A549 (cell line): ENCODE results near the gene PLTP. TPM values are rescaled to one million over a fixed set of nuclear protein-coding genes. Genes with fewer than 3 reads are reported as not detected.

Source experiments
- ATAC-seq, 2 experiments: fragments of 200-7000 bp in 1 of 2; fragments of >200 bp in 1 of 2; cut with Nextera tagmentation in 1 of 2; cut with Tn5 transposase in 1 of 2; 3 replicates each; pipeline versions ENCODE4 v1.8.0 to v1.9.1; 2018 to 2020; ENCODE audit warnings: mild to moderate bottlenecking in 1 of 2, moderate library complexity in 1 of 2
- CTCF ChIA-PET: fragments of 300-600 bp; sonication (Branson Sonifier 250); formaldehyde crosslinking; extraction: SDS; loops from one replicate; lab custom pipeline; 2021; ENCODE audit warnings: antibody characterized with exemption, inconsistent platforms; lab: Yijun Ruan, JAX
- POLR2A ChIA-PET: fragments of 350-600 bp; formaldehyde crosslinking; extraction: SDS; loops from one replicate; lab custom pipeline; 2021; ENCODE audit warnings: antibody characterized with exemption, inconsistent platforms; lab: Yijun Ruan, JAX
- DNase-seq, 2 experiments: peaks; one replicate each; pipeline versions ENCODE4 v3.0.0 to v3.0.0-alpha.2; 2011 to 2016; ENCODE audit warnings: low read depth in 1 of 2, low spot score in 1 of 2
- FAIRE-seq: peaks from 2 replicates; lab custom pipeline; 2011; peaks lifted over from hg19 to GRCh38; lab: Jason Lieb, UNC
- H3K27ac ChIP-seq, 2 experiments: fragments of >200 bp; sonication (Bioruptor Twin); formaldehyde crosslinking; 3 replicates each; pipeline ENCODE4 v1.5.1; 2016 to 2017
- H3K4me1 ChIP-seq: fragments of >200 bp; sonication (Bioruptor Twin); formaldehyde crosslinking; 3 replicates; pipeline ENCODE4 v1.6.1; 2016
- H3K4me2 ChIP-seq: fragments of >200 bp; sonication (Bioruptor Twin); formaldehyde crosslinking; 3 replicates; pipeline ENCODE4 v1.6.1; 2016
- H3K4me3 ChIP-seq: fragments of >200 bp; sonication (Bioruptor Twin); formaldehyde crosslinking; 3 replicates; pipeline ENCODE4 v1.5.1; 2016
- H3K9me3 ChIP-seq: fragments of >200 bp; sonication (Bioruptor Twin); formaldehyde crosslinking; 3 replicates; pipeline ENCODE4 v1.6.1; 2016
- CEBPB ChIP-seq, 2 experiments: fragments of >200 bp in 1 of 2; sonication (Bioruptor Twin) in 1 of 2; formaldehyde crosslinking in 1 of 2; IDR thresholded peaks; 2 replicates each; pipeline ENCODE4 v1.6.1; 2012 to 2016
- CHD2 ChIP-seq: fragments of 150-350 bp; IDR thresholded peaks from 2 replicates; pipeline ENCODE4 v1.6.1; 2014; ENCODE audit warnings: low read length; ENCODE audit not compliant: partially characterized antibody
- EHMT2 ChIP-seq: fragments of 200-600 bp; sonication (generic); IDR thresholded peaks from 2 replicates; pipeline ENCODE4 v1.6.1; 2016; ENCODE audit warnings: antibody characterized with exemption, low read depth, mild to moderate bottlenecking, moderate library complexity
- EP300 ChIP-seq, 2 experiments: fragments of >200 bp; sonication (Bioruptor Twin); formaldehyde crosslinking; IDR thresholded peaks; 2 replicates in 1 of 2; 3 replicates in 1 of 2; pipeline ENCODE4 v1.6.1; 2016 to 2017
- ESRRA ChIP-seq: fragments of 150-350 bp; IDR thresholded peaks from 2 replicates; pipeline ENCODE4 v1.6.1; 2014; ENCODE audit warnings: mild to moderate bottlenecking, low read length, borderline replicate concordance
- HOXB5 ChIP-seq: fragments of 250-450 bp; sonication (Bioruptor Pico); IDR thresholded peaks from 2 replicates; pipeline ENCODE4 v1.5.0; 2020; ENCODE audit warnings: mild to moderate bottlenecking, moderate library complexity
- JUN ChIP-seq, 2 experiments: fragments of >200 bp; sonication (Bioruptor Twin); formaldehyde crosslinking; IDR thresholded peaks; 2 replicates in 1 of 2; 3 replicates in 1 of 2; pipeline ENCODE4 v1.6.1; 2016 to 2017
- JUNB ChIP-seq: fragments of >200 bp; sonication (Bioruptor Twin); formaldehyde crosslinking; IDR thresholded peaks from 2 replicates; pipeline ENCODE4 v1.6.1; 2016
- KDM5A ChIP-seq: fragments of 200-600 bp; sonication (generic); IDR thresholded peaks from 2 replicates; pipeline ENCODE4 v1.6.1; 2016; ENCODE audit warnings: antibody characterized with exemption, mild to moderate bottlenecking
- MAFK ChIP-seq: fragments of 450-650 bp; IDR thresholded peaks from 2 replicates; pipeline ENCODE4 v1.6.1; 2014; ENCODE audit not compliant: partially characterized antibody
- MYC ChIP-seq: IDR thresholded peaks from 2 replicates; pipeline ENCODE4 v1.6.1; 2012; ENCODE audit warnings: mild to moderate bottlenecking, inconsistent platforms, low read length, improper control_type of control experiment, borderline replicate concordance
- NFE2L2 ChIP-seq: fragments of 150-350 bp; conservative IDR thresholded peaks from 2 replicates; pipeline ENCODE4 v1.6.1; 2014; ENCODE audit warnings: low read length
- NR3C1 ChIP-seq: fragments of >200 bp; sonication (Bioruptor Twin); formaldehyde crosslinking; IDR thresholded peaks from 3 replicates; pipeline ENCODE4 v1.6.1; 2017
- PHF8 ChIP-seq: fragments of 200-600 bp; sonication (generic); IDR thresholded peaks from 2 replicates; pipeline ENCODE4 v1.6.1; 2016; ENCODE audit warnings: low read depth, mild to moderate bottlenecking, antibody characterized with exemption, moderate library complexity, borderline replicate concordance
- POLR2A ChIP-seq: IDR thresholded peaks from 2 replicates; pipeline ENCODE4 v1.6.1; 2012; ENCODE audit warnings: mild to moderate bottlenecking, low read length
- POLR2AphosphoS2 ChIP-seq: conservative IDR thresholded peaks from 2 replicates; pipeline ENCODE4 v1.6.1; 2012; ENCODE audit warnings: low read length, improper control_type of control experiment, inconsistent platforms
- RAD21 ChIP-seq, 2 experiments: fragments of >200 bp in 1 of 2; sonication (Bioruptor Twin) in 1 of 2; formaldehyde crosslinking in 1 of 2; IDR thresholded peaks in 1 of 2; conservative IDR thresholded peaks in 1 of 2; 2 replicates in 1 of 2; 3 replicates in 1 of 2; pipeline ENCODE4 v1.6.1; 2012 to 2018; ENCODE audit warnings: inconsistent platforms in 1 of 2
- RARB ChIP-seq: fragments of 250-450 bp; sonication (Bioruptor Pico); IDR thresholded peaks from 2 replicates; pipeline ENCODE4 v1.8.0; 2021; ENCODE audit warnings: mild to moderate bottlenecking, moderate library complexity
- RCOR1 ChIP-seq: fragments of 150-350 bp; IDR thresholded peaks from 2 replicates; pipeline ENCODE4 v1.6.1; 2014; ENCODE audit warnings: antibody characterized with exemption, low read length, low read depth
- REST ChIP-seq: fragments of 200-600 bp; sonication (generic); IDR thresholded peaks from 2 replicates; pipeline ENCODE4 v1.6.1; 2016; ENCODE audit warnings: antibody characterized with exemption, mild to moderate bottlenecking, moderate library complexity
- TP53 ChIP-seq: fragments of 250-450 bp; sonication (Bioruptor Pico); IDR thresholded peaks from 2 replicates; pipeline ENCODE4 v1.5.0; 2021; ENCODE audit warnings: mild to moderate bottlenecking, moderate library complexity
- ZC3H11A ChIP-seq: fragments of 450-650 bp; IDR thresholded peaks from 2 replicates; pipeline ENCODE4 v1.6.1; 2014; ENCODE audit warnings: antibody characterized with exemption, mild to moderate bottlenecking
- ZNF302 ChIP-seq: fragments of 250-450 bp; sonication (Bioruptor Pico); IDR thresholded peaks from 2 replicates; pipeline ENCODE4 v1.9.0; 2021; ENCODE audit warnings: inconsistent platforms, mild to moderate bottlenecking, moderate library complexity
- ZSCAN20 ChIP-seq: fragments of 250-450 bp; sonication (Bioruptor Pico); IDR thresholded peaks from 2 replicates; pipeline ENCODE4 v1.8.0; 2022; ENCODE audit warnings: mild to moderate bottlenecking, moderate library complexity
- WGBS: methylation state at CpG from one replicate; pipeline ENCODE4 v1.1.6; 2017; ENCODE audit errors: missing lambda C conversion rate; 5-methylcytosine and 5-hydroxymethylcytosine counted together
- polyA plus RNA-seq, 4 experiments: library from polyadenylated mRNA; depleted of rRNA in 3 of 4; stranded (reverse); fragments of >200 nt; fragmentation: RNase III in 1 of 4; extraction: RNeasy Plus Mini Kit Qiagen cat#74134 plus additional on column Dnase treatment in 1 of 4; gene quantifications; 2 replicates in 3 of 4; 3 replicates in 1 of 4; pipeline ENCODE4 v1.2.3, GENCODE V29; 2011 to 2017
- TF ChIP-seq, protein P1 (sequence below): fragments of 250-450 bp; sonication (Bioruptor Pico); IDR thresholded peaks from 2 replicates; pipeline ENCODE4 v1.5.0; 2020; ENCODE audit warnings: low read depth, mild to moderate bottlenecking, moderate library complexity
- TF ChIP-seq, protein P2 (sequence below): IDR thresholded peaks from 2 replicates; pipeline ENCODE4 v1.6.1; 2012
- TF ChIP-seq, protein P3 (sequence below): fragments of 450-650 bp; IDR thresholded peaks from 2 replicates; pipeline ENCODE4 v1.6.1; 2014; ENCODE audit warnings: antibody characterized with exemption
- TF ChIP-seq, protein P4 (sequence below): IDR thresholded peaks from 2 replicates; pipeline ENCODE4 v1.6.1; 2012; ENCODE audit warnings: low read depth, borderline replicate concordance

The PLTP gene
- polyA plus RNA-seq, 2 of the 4 experiments (the other 2 are of a cell fraction), result 1.6 to 2.7 TPM

DNA sequence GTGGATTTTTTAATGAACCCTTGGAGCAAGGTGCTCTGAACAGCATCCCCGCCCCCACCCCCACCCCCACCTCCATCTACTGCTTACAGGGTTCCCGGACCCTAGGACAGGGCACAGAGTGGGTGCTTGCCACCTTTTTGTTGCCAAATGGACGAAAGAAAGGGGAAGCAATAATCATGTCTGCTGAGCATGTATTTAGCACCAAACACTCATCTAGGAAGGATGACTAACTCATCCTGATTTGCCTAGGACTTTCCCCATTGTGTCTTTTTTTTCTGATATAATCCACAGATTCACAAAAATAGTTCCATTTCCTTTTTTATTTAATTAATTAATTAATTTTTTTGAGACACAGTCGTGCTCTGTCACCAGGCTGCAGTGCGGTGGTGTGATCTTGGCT, 1.2 kb upstream of the PLTP start:
- WGBS, result 87% methylated on average over 4 of the region's 5 CpGs
- no peak for ATAC-seq
- no peak for FAIRE-seq

GRCh38 chr20:45912344-45912682, 358 bp upstream of the PLTP start:
- Histone ChIP-seq H3K4me3 (no peak overlapping the region), H3K4me1 (peaks cover 11% of the 10 kb centered on the region; the same call in 2 of the 3 replicates), H3K27ac (no peak overlapping the region), H3K4me2 (no peak overlapping the region), H3K9me3 (no peaks in the 10 kb centered on the region)
- DNase-seq, result no peak
- no peak for ATAC-seq
- WGBS, result 83% methylated on average over 4 of the region's 4 CpGs
- FAIRE-seq, result no peak
- no peak for TF ChIP-seq RAD21 (conservative IDR thresholded peaks at IDR 0.05 in 1 of 2, IDR thresholded peaks at IDR 0.05 in 1 of 2)
- ChIA-PET CTCF (no interaction called here), POLR2A (interaction anchor here (1.0 kb wide), 1 partner anchor 13 kb away, joined by 4 read pairs; no protein-coding TSS in a partner anchor)

More for the DNA sequence above, 1.2 kb upstream of the PLTP start:
- Histone ChIP-seq H3K4me2 (no peak overlapping the region), H3K4me3 (no peak overlapping the region)
- CTCF ChIA-PET, result no interaction called here
- POLR2A ChIA-PET, result no interaction called here
- TF ChIP-seq MAFK (no peak), ZC3H11A (no peak), NFE2L2 (no peak), POLR2AphosphoS2 (no peak)
- TF ChIP-seq, protein P1, sequence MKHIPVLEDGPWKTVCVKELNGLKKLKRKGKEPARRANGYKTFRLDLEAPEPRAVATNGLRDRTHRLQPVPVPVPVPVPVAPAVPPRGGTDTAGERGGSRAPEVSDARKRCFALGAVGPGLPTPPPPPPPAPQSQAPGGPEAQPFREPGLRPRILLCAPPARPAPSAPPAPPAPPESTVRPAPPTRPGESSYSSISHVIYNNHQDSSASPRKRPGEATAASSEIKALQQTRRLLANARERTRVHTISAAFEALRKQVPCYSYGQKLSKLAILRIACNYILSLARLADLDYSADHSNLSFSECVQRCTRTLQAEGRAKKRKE (CRISPR knock-in tag), result no peak
- TF ChIP-seq, all 56 proteins: peak for 0
- no peak for DNase-seq
- no peak overlapping the region for H3K27ac ChIP-seq
- H3K9me3 ChIP-seq, result no peaks in the 10 kb centered on the region
- peaks cover 11% of the 10 kb centered on the region; the same call in 2 of the 3 replicates for H3K4me1 ChIP-seq

- H3K4me2 ChIP-seq, result peak overlapping the region; percentile 69
- FAIRE-seq, result no peak
- TF ChIP-seq CHD2 (peak; percentile 80), ESRRA (no peak), MAFK (no peak), ZNF302 (CRISPR knock-in tag) (no peak), HOXB5 (CRISPR knock-in tag) (no peak), POLR2A (no peak), JUN (IDR thresholded peaks at IDR 0.05) (peak in 1 of 2 experiments; percentile 17; a peak in 1 of 5 replicates), RARB (CRISPR knock-in tag) (no peak), NFE2L2 (no peak), EP300 (IDR thresholded peaks at IDR 0.05) (no peak), KDM5A (no peak), ZSCAN20 (no peak), REST (peak; percentile 61), TP53 (CRISPR knock-in tag) (no peak), CEBPB (IDR thresholded peaks at IDR 0.05) (peak; percentile 12 to 70; a peak in 2 of 4 replicates), MYC (no peak), JUNB (no peak), EHMT2 (no peak), NR3C1 (no peak), RCOR1 (no peak), PHF8 (no peak)
- TF ChIP-seq, protein P2, sequence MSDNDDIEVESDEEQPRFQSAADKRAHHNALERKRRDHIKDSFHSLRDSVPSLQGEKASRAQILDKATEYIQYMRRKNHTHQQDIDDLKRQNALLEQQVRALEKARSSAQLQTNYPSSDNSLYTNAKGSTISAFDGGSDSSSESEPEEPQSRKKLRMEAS, result no peak
- TF ChIP-seq, protein P3, sequence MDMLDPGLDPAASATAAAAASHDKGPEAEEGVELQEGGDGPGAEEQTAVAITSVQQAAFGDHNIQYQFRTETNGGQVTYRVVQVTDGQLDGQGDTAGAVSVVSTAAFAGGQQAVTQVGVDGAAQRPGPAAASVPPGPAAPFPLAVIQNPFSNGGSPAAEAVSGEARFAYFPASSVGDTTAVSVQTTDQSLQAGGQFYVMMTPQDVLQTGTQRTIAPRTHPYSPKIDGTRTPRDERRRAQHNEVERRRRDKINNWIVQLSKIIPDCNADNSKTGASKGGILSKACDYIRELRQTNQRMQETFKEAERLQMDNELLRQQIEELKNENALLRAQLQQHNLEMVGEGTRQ, result no peak
- TF ChIP-seq, protein P4, sequence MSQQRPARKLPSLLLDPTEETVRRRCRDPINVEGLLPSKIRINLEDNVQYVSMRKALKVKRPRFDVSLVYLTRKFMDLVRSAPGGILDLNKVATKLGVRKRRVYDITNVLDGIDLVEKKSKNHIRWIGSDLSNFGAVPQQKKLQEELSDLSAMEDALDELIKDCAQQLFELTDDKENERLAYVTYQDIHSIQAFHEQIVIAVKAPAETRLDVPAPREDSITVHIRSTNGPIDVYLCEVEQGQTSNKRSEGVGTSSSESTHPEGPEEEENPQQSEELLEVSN, result no peak
- TF ChIP-seq, all 56 proteins: peak for 4
- CTCF ChIA-PET, result interaction anchor here (0.6 to 1.6 kb wide), 2 partner anchors 13 to 1781 kb away, joined by 3 to 6 read pairs; no protein-coding TSS in a partner anchor
- ATAC-seq (peak; percentile 88 to 96), DNase-seq (peak; percentile 87 to 99)
- peak overlapping the region; percentile 55 to 79 for H3K27ac ChIP-seq
- WGBS, result 20% methylated on average over 28 of the region's 43 CpGs
- peaks cover 16% of the 10 kb centered on the region for H3K4me1 ChIP-seq
- POLR2A ChIA-PET, result interaction anchor here (1.0 to 1.2 kb wide), 2 partner anchors 11 to 24 kb away, joined by 4 to 8 read pairs; no protein-coding TSS in a partner anchor
- H3K9me3 ChIP-seq, result no peaks in the 10 kb centered on the region
- peak overlapping the region; percentile 33; the same call in 2 of the 3 replicates for H3K4me3 ChIP-seq
Measured at GRCh38 chr20:45910670-45911485, 1.1 kb downstream of the PLTP start.
